Panc1 (cell line): ENCODE results near the gene TMC5.

Experiments
- TF ChIP-seq, protein P1 (sequence below): fragments of 450-650 bp; IDR thresholded peaks from 2 replicates; pipeline ENCODE4 v1.5.1; 2017; ENCODE audit warnings: mild to moderate bottlenecking
- TF ChIP-seq, protein P2 (sequence below), 2 experiments: IDR thresholded peaks; 2 replicates each; pipeline ENCODE4 v1.6.1; 2011 to 2012; ENCODE audit warnings: low read depth in 2 of 2, control low read depth in 1 of 2, low read length in 1 of 2, mild to moderate bottlenecking in 1 of 2, moderate library complexity in 1 of 2; ENCODE audit not compliant: insufficient read depth in 1 of 2

DNA sequence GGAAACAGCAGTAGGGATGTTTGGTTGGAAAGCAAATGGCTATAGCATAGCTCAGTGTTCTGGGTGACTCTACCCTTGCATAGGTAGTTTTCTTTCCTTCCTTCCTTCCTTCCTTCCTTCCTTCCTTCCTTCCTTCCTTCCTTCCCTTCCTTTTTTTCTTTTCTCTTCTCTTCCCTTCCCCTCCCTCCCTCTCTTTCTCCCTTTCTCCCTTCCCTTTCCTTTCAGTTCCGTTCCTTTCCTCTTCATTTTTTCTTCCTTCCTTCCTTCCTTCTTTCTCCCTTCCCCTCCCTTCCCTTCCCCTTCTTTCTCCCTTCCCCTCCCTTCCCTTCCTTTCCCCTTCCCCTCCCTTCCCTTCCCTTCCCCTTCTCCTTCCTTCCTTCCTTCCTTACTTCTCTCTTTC, 72.9 kb downstream of the TMC5 start:
- TF ChIP-seq, protein P1, sequence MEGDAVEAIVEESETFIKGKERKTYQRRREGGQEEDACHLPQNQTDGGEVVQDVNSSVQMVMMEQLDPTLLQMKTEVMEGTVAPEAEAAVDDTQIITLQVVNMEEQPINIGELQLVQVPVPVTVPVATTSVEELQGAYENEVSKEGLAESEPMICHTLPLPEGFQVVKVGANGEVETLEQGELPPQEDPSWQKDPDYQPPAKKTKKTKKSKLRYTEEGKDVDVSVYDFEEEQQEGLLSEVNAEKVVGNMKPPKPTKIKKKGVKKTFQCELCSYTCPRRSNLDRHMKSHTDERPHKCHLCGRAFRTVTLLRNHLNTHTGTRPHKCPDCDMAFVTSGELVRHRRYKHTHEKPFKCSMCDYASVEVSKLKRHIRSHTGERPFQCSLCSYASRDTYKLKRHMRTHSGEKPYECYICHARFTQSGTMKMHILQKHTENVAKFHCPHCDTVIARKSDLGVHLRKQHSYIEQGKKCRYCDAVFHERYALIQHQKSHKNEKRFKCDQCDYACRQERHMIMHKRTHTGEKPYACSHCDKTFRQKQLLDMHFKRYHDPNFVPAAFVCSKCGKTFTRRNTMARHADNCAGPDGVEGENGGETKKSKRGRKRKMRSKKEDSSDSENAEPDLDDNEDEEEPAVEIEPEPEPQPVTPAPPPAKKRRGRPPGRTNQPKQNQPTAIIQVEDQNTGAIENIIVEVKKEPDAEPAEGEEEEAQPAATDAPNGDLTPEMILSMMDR = no peak
- TF ChIP-seq, protein P2, sequence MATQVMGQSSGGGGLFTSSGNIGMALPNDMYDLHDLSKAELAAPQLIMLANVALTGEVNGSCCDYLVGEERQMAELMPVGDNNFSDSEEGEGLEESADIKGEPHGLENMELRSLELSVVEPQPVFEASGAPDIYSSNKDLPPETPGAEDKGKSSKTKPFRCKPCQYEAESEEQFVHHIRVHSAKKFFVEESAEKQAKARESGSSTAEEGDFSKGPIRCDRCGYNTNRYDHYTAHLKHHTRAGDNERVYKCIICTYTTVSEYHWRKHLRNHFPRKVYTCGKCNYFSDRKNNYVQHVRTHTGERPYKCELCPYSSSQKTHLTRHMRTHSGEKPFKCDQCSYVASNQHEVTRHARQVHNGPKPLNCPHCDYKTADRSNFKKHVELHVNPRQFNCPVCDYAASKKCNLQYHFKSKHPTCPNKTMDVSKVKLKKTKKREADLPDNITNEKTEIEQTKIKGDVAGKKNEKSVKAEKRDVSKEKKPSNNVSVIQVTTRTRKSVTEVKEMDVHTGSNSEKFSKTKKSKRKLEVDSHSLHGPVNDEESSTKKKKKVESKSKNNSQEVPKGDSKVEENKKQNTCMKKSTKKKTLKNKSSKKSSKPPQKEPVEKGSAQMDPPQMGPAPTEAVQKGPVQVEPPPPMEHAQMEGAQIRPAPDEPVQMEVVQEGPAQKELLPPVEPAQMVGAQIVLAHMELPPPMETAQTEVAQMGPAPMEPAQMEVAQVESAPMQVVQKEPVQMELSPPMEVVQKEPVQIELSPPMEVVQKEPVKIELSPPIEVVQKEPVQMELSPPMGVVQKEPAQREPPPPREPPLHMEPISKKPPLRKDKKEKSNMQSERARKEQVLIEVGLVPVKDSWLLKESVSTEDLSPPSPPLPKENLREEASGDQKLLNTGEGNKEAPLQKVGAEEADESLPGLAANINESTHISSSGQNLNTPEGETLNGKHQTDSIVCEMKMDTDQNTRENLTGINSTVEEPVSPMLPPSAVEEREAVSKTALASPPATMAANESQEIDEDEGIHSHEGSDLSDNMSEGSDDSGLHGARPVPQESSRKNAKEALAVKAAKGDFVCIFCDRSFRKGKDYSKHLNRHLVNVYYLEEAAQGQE (IDR thresholded peaks at IDR 0.05; ENCODE audit: insufficient read depth in 1 of 2, low read depth in 2 of 2, low read length in 1 of 2) = no peak
